Panc1 (cell line): ENCODE data around the gene MS4A10.

Experiments used
- CTCF ChIP-seq: fragments of 450-650 bp; IDR thresholded peaks from 2 replicates; pipeline ENCODE4 v1.5.1; 2017; ENCODE audit warnings: mild to moderate bottlenecking
- POLR2AphosphoS5 ChIP-seq: IDR thresholded peaks from 2 replicates; pipeline ENCODE4 v1.6.1; 2012; ENCODE audit warnings: mild to moderate bottlenecking, low read depth, low read length, moderate library complexity

- TF ChIP-seq CTCF: no peak
- TF ChIP-seq POLR2AphosphoS5: no peak
These were observed 1.2 kb upstream of the MS4A10 start for GRCh38 chr11:60783911-60784310.
